GM19351 (cell line): ENCODE results near the gene INO80D.
"Not testable (repeated sequence)": the region's sequence is repeated elsewhere in the genome, so short reads cannot be mapped to it uniquely, and the experiment has no call there.

Experiments used
- ATAC-seq: cut with Tn5 transposase; IDR thresholded peaks from one replicate; pipeline ENCODE4 v1.9.1; 2021; ENCODE audit warnings: mild to moderate bottlenecking, moderate library complexity; ENCODE audit not compliant: unreplicated experiment

The INO80D gene

GRCh38 chr2:205982776-205983327 lies 103.1 kb downstream of the INO80D start:
- no peak for ATAC-seq

- not testable (repeated sequence) for ATAC-seq
These were observed 107.2 kb downstream of the INO80D start for GRCh38 chr2:205978728-205979127.

GRCh38 chr2:205977699-205978098 lies 108.3 kb downstream of the INO80D start:
- not testable (repeated sequence) for ATAC-seq

- not testable (repeated sequence) for ATAC-seq
These were observed 108.9 kb downstream of the INO80D start for GRCh38 chr2:205976934-205977659.

- no peak for ATAC-seq
These were observed 109.7 kb downstream of the INO80D start for GRCh38 chr2:205976120-205976814.

GRCh38 chr2:205975082-205975949 lies 110.7 kb downstream of the INO80D start:
- ATAC-seq, result no peak

- no peak for ATAC-seq
These were observed 113.9 kb downstream of the INO80D start for GRCh38 chr2:205972113-205972512.

GRCh38 chr2:205970348-205970747 lies 115.6 kb downstream of the INO80D start:
- ATAC-seq, result no peak

- peak; percentile 51 for ATAC-seq
These were observed 116.4 kb downstream of the INO80D start for GRCh38 chr2:205969584-205969983.

- ATAC-seq, result no peak
These were observed 118.4 kb downstream of the INO80D start for GRCh38 chr2:205967391-205968075.

GRCh38 chr2:205965707-205966106 lies 120.3 kb downstream of the INO80D start:
- ATAC-seq, result no peak

GRCh38 chr2:205964111-205964761 lies 121.7 kb downstream of the INO80D start:
- ATAC-seq, result no peak

GRCh38 chr2:205959521-205959920 lies 126.5 kb downstream of the INO80D start:
- ATAC-seq, result no peak

- no peak for ATAC-seq
These were observed 128.4 kb downstream of the INO80D start for GRCh38 chr2:205957452-205958154.

GRCh38 chr2:205954707-205955106 lies 131.3 kb downstream of the INO80D start:
- ATAC-seq, result no peak

- ATAC-seq, result no peak
These were observed 133.7 kb downstream of the INO80D start for GRCh38 chr2:205952282-205952681.

- ATAC-seq, result no peak
These were observed 137.1 kb downstream of the INO80D start for GRCh38 chr2:205948883-205949282.

- ATAC-seq, result no peak
These were observed 137.5 kb downstream of the INO80D start for GRCh38 chr2:205948496-205948837.
